Kidney glomerular epithelial cell (primary cell): ENCODE data around the gene NUDT21.
"Not testable (repeated sequence)": the region's sequence is repeated elsewhere in the genome, so short reads cannot be mapped to it uniquely, and the experiment has no call there.

Experiments used
- DNase-seq: peaks from one replicate; lab custom pipeline; 2025; lab: John Stamatoyannopoulos, UW

NUDT21 gene

DNA sequence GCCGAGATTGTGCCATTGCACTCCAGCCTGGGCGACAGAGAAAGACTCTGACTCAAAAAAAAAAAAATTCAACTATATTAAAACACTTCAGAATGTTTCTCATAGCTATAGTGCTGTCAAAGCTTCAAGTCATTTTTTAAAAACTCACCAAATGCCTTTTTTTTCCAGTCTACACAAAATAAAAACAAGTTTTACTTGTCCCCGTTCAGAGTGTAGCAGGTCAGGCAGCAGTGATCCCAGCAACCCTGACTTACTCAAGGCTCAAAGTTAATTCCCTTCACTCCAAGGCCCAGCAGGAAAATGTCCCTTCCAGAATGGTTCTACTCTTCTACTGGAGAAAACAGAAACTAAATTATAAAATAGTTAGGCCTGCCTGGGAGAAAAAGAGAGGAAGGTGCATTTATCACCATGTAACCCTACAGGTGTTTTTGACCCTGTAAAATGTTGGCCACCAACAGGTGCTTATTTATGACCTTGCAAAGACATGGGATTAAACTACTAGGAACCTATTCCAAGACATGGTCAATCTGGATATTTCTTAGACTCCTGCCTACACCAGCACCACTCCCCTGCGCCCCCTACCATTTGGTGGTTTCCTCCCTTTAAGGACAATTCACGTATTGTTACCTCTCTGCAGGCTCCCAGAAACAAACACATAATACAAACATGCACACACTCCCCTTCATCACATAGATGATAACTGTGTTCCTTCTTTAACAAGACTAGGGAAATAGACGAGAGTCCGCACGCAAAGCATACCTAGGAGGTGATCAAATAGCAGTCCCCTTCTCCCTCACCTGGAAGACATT is 31.2 kb downstream of the NUDT21 start:
- DNase-seq, result no peak

- DNase-seq, result no peak
Observed at GRCh38 chr16:56417138-56417537, 34.0 kb downstream of the NUDT21 start.

- DNase-seq, result no peak
Observed at GRCh38 chr16:56415875-56416274, 35.3 kb downstream of the NUDT21 start.

DNA sequence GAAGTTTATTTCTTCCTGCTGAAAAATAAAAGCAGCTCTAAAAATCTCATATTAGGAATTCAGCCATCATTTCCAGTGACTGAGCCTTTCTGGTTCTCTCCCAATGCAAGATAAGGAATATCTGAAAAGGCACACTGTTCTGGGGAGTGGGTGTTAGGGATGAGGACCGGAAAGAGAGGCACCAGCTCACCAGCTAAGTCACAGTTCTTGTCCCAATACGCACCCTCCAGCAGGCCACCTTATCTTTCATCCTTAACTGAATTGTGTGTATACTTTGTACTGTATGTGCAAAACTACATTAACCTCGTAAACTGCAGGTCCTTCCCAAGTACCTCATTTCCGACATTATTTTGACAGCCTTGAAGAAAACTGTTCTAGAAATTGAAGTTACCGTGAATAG is 36.8 kb downstream of the NUDT21 start:
- no peak for DNase-seq

GRCh38 chr16:56413381-56413780 is 37.8 kb downstream of the NUDT21 start:
- DNase-seq, result no peak

DNA sequence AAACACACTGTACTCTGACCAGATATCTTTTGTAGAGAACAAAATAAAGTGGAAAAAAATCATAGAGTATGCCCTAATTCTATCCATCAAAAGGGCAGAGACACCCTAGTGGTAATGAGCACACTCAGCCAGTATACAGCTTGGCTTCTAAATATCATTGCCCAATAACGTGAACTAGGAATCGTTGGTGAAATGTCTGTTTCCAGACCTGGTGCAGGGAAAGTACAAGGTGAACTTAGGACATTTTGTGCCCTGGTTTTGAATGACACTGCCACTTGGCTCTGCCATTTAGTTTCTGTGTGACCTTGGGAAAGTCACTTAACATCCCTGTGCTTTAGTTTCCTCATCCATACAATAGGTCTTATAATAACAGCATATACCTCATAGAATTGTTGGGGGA is 39.5 kb downstream of the NUDT21 start:
- DNase-seq, result no peak

- DNase-seq, result no peak
Observed at GRCh38 chr16:56411123-56411522, 40.0 kb downstream of the NUDT21 start.

- DNase-seq, result no peak
Observed at GRCh38 chr16:56409195-56409594, 41.9 kb downstream of the NUDT21 start.

GRCh38 chr16:56408379-56409098 is 42.6 kb downstream of the NUDT21 start:
- DNase-seq, result no peak

- no peak for DNase-seq
Observed at GRCh38 chr16:56405977-56406672, 45.0 kb downstream of the NUDT21 start.

- DNase-seq, result no peak
Observed at GRCh38 chr16:56401482-56401881, 49.6 kb downstream of the NUDT21 start.

DNA sequence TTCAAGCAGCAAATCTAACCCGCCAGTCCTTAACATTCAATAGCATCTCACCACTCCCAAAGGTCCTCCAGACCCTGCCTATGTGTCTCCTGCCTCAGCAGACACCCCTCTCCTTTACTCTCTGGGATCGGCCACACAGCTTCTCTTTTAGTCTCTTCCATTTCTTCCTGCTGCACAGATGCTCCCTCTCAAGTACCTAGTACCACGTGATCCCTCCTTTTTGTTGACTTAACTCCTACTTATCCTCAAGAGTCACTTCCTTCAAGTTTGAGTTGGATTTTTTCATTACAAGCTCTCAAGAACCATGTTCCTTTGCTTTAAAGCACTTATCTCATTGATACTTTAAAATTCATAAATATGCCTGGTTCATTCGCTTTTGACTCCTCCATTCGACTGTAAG is 50.7 kb downstream of the NUDT21 start:
- DNase-seq, result no peak

- no peak for DNase-seq
Observed at GRCh38 chr16:56399486-56399885, 51.6 kb downstream of the NUDT21 start.

GRCh38 chr16:56399047-56399446 is 52.1 kb downstream of the NUDT21 start:
- DNase-seq, result no peak

GRCh38 chr16:56396724-56397123 is 54.4 kb downstream of the NUDT21 start:
- not testable (repeated sequence) for DNase-seq

DNA sequence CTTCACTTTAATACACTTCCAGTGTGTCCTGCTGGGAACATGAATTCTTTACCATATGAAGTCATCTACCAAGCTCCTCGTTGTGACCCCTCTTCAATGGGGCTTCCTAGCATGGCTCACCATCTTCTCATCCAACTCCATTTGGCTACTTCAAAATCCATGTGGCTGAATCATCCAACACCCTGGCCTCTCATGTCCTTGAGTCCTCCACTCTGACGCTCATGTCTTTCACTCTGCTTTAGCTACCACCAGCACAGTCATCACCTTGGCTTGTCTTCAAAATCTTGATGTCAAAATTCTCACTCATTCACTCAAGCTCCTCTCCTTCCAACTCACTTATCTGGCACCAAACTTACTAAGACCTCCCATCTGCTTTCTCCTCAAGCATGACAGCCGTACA is 61.6 kb downstream of the NUDT21 start:
- no peak for DNase-seq

GRCh38 chr16:56388209-56388608 is 62.9 kb downstream of the NUDT21 start:
- no peak for DNase-seq

DNA sequence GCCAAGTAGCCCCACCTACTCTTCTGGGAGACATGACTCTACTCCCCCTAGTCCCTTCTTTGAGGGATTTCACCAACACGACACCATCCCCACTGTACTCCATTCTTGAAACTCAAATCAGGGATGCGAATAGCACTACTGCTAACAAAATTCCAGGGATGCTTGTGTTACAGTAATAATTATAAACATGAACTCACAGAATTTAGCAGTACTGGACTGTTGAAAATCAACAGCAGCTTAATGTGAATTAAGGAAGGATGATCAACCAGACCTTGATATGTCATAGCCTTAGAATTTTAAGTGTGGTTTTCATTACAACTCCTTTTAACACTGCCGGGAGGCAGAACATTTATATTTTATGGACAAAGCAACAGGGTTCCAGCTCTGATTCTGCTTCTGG is 63.7 kb downstream of the NUDT21 start:
- DNase-seq, result no peak

- DNase-seq, result no peak
Observed at GRCh38 chr16:56384074-56384721, 66.9 kb downstream of the NUDT21 start.

- DNase-seq, result peak; percentile 87
Observed at GRCh38 chr16:56382901-56383355, 68.2 kb downstream of the NUDT21 start.

GRCh38 chr16:56382459-56382858 is 68.7 kb downstream of the NUDT21 start:
- no peak for DNase-seq

DNA sequence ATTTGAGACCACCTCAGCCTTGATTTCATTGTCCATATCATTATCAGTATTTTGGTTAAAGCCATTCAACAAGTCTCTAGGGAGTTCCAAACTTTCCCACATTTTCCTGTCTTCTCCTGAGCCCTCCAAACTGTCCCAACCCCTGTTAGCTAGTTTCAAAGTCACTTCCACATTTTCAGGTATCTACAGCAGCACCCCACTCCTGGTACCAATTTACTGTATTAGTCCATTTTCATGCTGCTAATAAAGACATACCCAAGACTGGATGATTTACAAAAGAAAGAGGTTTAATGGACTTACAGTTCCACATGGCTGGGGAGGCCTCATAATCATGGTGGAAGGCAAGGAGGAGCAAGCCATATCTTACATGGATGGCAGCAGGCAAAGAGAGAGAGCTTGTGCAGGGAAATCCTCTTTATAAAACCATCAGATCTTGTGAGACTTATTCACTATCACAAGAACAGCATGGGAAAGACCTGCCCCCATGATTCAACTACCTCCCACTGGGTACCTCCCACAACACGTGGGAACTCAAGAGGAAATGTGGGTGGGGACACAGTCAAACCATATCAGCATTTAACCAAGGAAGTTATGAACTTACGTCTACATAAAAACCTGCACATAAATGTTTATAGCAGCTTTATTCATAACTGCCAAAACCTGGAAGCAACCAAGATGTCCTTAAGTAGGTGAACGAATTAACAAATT is 70.2 kb downstream of the NUDT21 start:
- not testable (repeated sequence) for DNase-seq
